Measurements from ENCODE around the gene KLHL22.

The KLHL22 gene

DNA sequence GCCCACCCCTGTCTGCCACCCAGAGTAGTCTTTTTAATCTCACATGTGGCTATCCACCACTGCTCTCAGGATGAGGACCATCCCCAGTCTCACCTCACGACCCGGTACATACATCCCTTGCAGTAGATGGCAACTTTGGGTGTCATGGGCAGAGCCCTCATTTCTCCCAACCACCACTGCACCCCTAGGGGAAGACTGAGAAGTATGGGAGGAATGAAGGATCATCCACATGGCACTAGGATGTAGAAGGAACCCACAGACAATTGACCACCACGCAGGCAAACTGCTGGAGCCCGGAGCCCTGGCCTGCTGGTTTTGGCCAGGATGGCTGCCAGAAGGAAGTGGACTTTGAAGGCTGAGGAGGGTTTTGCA lies 56.1 kb downstream of the KLHL22 start:
- H3K9ac ChIP-seq (ENCODE audit: low read depth, low read length, poor library complexity, severe bottlenecking) = no peak overlapping the region
- no peak overlapping the region for H3K4me2 ChIP-seq (ENCODE audit: low read depth, low read length, poor library complexity, severe bottlenecking)
- no peak overlapping the region for H3K4me3 ChIP-seq (ENCODE audit: low read length, poor library complexity, severe bottlenecking)
- H3K4me1 ChIP-seq (ENCODE audit: insufficient read depth, low read length, poor library complexity, severe bottlenecking) = no peaks in the 10 kb centered on the region
- no peaks in the 10 kb centered on the region for H3K27me3 ChIP-seq (ENCODE audit: insufficient read depth, low read length, poor library complexity, severe bottlenecking)
- TF ChIP-seq EZH2phosphoT487 (IDR thresholded peaks at IDR 0.05; ENCODE audit: borderline replicate concordance) (no peak), CTCF (conservative IDR thresholded peaks at IDR 0.05; ENCODE audit: low read length) (no peak)
- no peaks in the 10 kb centered on the region for H4K20me1 ChIP-seq (ENCODE audit: insufficient read depth, low read length, poor library complexity, severe bottlenecking)
- H3K9me2 ChIP-seq (replicated peaks; ENCODE audit: low read depth, low read length) = no peaks in the 10 kb centered on the region
- H3K79me2 ChIP-seq (ENCODE audit: insufficient read depth, low read length) = no peaks in the 10 kb centered on the region
- no peaks in the 10 kb centered on the region for H3F3A ChIP-seq (ENCODE audit: low read depth)
- no peaks in the 10 kb centered on the region for H3K9me3 ChIP-seq (ENCODE audit: insufficient read depth, low read depth, low read length)
- no peak overlapping the region for H2AFZ ChIP-seq (ENCODE audit: low read length)
- no peaks in the 10 kb centered on the region; the same call in 1 of the 2 replicates for H3K36me3 ChIP-seq (ENCODE audit: insufficient read depth, low read length)

DNA sequence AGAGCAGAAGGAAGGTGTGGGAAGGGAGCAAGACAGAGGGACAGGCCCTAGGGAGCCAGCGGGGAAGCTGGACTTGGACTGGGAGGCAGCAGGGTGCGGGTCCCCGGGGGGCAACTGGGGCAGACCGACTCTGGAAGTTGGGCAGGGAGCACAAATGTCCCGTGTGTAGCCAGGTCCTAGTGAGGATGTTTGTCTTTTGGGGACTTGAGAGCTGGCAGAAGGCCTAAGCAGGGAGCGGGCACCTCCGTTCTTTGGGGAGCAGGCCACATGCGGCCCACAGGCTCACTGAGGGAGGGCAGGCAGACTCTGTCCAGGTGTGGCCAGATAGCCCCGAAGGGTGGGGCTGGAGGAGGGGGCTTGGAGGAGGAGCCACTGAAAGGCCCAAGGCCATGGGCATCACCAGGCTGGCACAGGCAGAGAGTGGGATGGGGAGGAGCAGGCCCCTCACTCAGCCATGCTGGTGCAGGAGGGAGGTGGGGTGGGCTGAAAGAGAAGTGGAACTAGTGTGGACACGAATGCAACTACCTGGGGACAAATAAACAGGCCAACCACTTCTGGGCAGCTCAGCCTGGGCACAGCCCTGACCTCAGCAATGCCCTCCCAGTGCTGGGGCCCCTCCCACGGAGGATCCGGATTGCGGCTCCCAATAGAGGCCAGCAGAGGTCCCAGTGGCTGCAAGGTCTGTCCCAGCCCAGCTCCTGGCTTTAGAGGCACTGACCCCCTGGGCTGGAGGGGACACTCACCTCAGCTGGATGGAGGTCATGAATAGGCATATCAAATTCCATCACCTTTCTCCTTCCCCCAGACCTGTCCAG lies 56.7 kb downstream of the KLHL22 start:
- no peaks in the 10 kb centered on the region for H3K4me1 ChIP-seq (ENCODE audit: insufficient read depth, low read length, poor library complexity, severe bottlenecking)
- H3K79me2 ChIP-seq (ENCODE audit: insufficient read depth, low read length) = no peaks in the 10 kb centered on the region
- TF ChIP-seq EZH2phosphoT487 (IDR thresholded peaks at IDR 0.05; ENCODE audit: borderline replicate concordance) (no peak), CTCF (conservative IDR thresholded peaks at IDR 0.05; ENCODE audit: low read length) (no peak)
- no peak overlapping the region for H2AFZ ChIP-seq (ENCODE audit: low read length)
- H4K20me1 ChIP-seq (ENCODE audit: insufficient read depth, low read length, poor library complexity, severe bottlenecking) = no peaks in the 10 kb centered on the region
- no peaks in the 10 kb centered on the region for H3F3A ChIP-seq (ENCODE audit: low read depth)
- H3K27me3 ChIP-seq (ENCODE audit: insufficient read depth, low read length, poor library complexity, severe bottlenecking) = no peaks in the 10 kb centered on the region
- no peaks in the 10 kb centered on the region for H3K9me3 ChIP-seq (ENCODE audit: insufficient read depth, low read depth, low read length)
- no peak overlapping the region for H3K9ac ChIP-seq (ENCODE audit: low read depth, low read length, poor library complexity, severe bottlenecking)
- no peaks in the 10 kb centered on the region for H3K9me2 ChIP-seq (replicated peaks; ENCODE audit: low read depth, low read length)
- H3K4me3 ChIP-seq (ENCODE audit: low read length, poor library complexity, severe bottlenecking) = no peak overlapping the region
- no peaks in the 10 kb centered on the region; the same call in 1 of the 2 replicates for H3K36me3 ChIP-seq (ENCODE audit: insufficient read depth, low read length)
- H3K4me2 ChIP-seq (ENCODE audit: low read depth, low read length, poor library complexity, severe bottlenecking) = no peak overlapping the region

DNA sequence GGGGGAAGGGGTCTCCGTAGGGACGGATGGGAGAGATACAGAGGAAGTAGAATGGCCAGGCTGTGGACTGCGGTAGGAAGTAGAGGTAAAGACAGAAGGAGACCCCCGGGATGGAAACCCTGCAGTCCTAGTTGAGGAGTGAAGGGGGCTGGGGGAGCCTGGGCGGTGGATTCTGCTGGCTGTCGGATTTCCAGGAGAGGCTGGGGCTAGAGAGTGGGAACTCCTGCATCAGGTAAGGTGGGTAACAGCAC lies 57.2 kb downstream of the KLHL22 start:
- no peaks in the 10 kb centered on the region for H4K20me1 ChIP-seq (ENCODE audit: insufficient read depth, low read length, poor library complexity, severe bottlenecking)
- no peaks in the 10 kb centered on the region for H3K27me3 ChIP-seq (ENCODE audit: insufficient read depth, low read length, poor library complexity, severe bottlenecking)
- no peaks in the 10 kb centered on the region; the same call in 1 of the 2 replicates for H3K36me3 ChIP-seq (ENCODE audit: insufficient read depth, low read length)
- H3K9me2 ChIP-seq (replicated peaks; ENCODE audit: low read depth, low read length) = no peaks in the 10 kb centered on the region
- no peaks in the 10 kb centered on the region for H3F3A ChIP-seq (ENCODE audit: low read depth)
- H3K9ac ChIP-seq (ENCODE audit: low read depth, low read length, poor library complexity, severe bottlenecking) = no peak overlapping the region
- no peak overlapping the region for H2AFZ ChIP-seq (ENCODE audit: low read length)
- H3K79me2 ChIP-seq (ENCODE audit: insufficient read depth, low read length) = no peaks in the 10 kb centered on the region
- no peak overlapping the region for H3K4me3 ChIP-seq (ENCODE audit: low read length, poor library complexity, severe bottlenecking)
- no peak overlapping the region for H3K4me2 ChIP-seq (ENCODE audit: low read depth, low read length, poor library complexity, severe bottlenecking)
- no peak for TF ChIP-seq CTCF (conservative IDR thresholded peaks at IDR 0.05; ENCODE audit: low read length)
- TF ChIP-seq EZH2phosphoT487 (IDR thresholded peaks at IDR 0.05; ENCODE audit: borderline replicate concordance) = no peak
- H3K4me1 ChIP-seq (ENCODE audit: insufficient read depth, low read length, poor library complexity, severe bottlenecking) = no peaks in the 10 kb centered on the region
- no peaks in the 10 kb centered on the region for H3K9me3 ChIP-seq (ENCODE audit: insufficient read depth, low read depth, low read length)

All from Loucy (cell line).